GM19193 (cell line): ENCODE results near the gene CLIC5.

ENCODE experiments used
- POLR2A ChIP-seq: IDR thresholded peaks from 4 replicates; pipeline ENCODE4 v1.6.1; 2011; ENCODE audit not compliant: insufficient read depth, insufficient read length; ENCODE audit errors: extremely low read depth

Gene CLIC5

DNA sequence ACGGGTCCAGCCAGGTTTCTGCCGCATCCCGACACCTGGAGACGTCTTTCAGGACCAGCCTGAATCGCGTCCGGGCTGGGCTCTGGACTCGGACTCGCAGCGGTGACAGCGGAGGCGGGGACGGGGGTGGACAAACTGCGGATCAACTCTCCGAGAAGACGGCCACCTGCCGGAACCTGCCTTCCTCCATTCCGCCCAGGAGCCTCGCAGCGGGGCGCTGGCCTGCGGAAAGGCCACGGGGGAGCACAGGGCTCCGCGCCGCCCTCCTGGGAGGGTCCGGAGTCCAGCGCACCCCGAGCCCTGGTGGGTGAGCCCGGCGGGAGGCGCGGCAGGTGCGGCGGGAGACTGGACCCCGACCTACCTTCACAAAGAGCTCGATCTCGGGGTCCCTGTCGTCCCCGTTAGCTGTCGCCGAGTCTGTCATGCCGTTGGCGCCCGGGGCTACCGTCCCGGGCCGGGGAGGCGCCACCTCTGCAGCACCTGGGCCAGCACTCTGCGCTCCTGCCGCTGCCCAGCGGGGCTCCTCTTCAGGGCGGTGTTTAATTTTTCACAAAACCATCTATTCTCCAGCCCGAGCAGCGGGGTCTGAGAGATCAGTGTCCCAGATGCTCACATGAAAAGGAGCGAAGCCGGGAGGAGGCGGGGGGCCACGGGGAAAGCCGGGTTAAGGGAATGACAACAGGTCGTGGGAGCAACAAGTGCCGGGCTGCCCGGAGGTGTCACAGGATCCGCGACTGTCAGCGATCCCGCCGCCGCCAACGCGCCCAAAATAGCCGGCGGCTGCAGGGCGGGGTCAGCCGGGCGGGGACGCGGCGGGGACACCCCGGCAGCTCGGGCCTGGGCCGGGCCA is at the start of gene CLIC5:
CLIC5 (minus strand) TSS at position 742 of the 850 bp plus-strand sequence; CDS start at position 424, 318 bp downstream.
- no peak for TF ChIP-seq POLR2A

GRCh38 chr6:46062991-46063390 is 47.3 kb upstream of the CLIC5 start:
- TF ChIP-seq POLR2A = no peak

DNA sequence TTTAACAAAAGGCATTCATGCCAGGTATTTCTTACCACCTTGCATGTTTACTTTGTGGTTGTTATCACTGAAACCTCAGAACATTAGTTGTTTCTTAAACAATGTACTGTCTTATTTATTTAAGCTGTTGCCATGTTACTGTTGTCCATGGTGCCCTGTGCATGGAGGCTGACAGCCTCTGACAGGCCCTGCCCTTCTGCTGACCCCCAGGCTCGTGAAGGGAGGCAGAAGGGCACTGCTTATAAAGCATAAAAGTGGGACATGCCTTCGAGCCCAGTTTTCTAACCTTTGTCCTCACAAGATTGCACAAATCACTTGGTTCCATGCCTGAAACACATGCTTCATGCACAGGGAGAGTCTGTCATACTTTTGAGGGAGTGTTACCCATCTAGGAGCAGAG is 46.7 kb upstream of the CLIC5 start:
- no peak for TF ChIP-seq POLR2A

GRCh38 chr6:46061497-46061896 is 45.8 kb upstream of the CLIC5 start:
- TF ChIP-seq POLR2A = no peak

DNA sequence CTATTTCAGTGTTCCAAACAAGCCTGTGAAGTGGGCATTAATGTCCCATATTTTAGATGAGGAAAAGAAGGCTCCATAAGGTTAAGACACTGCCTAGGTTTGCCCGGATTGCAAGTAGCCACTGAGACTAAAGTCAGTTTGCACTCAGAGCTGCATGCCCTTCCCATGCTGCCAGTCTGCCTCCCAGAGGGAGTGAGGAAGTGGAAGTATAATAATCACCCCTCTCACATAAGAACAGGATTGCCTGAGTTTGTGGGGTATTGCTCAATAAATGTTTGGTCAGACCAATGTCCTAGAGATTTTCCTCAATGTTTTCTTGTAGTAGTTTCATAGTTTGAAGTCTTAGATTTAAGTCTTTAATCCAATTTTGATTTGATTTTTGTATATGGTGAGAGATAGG is 43.9 kb upstream of the CLIC5 start:
- TF ChIP-seq POLR2A = no peak

DNA sequence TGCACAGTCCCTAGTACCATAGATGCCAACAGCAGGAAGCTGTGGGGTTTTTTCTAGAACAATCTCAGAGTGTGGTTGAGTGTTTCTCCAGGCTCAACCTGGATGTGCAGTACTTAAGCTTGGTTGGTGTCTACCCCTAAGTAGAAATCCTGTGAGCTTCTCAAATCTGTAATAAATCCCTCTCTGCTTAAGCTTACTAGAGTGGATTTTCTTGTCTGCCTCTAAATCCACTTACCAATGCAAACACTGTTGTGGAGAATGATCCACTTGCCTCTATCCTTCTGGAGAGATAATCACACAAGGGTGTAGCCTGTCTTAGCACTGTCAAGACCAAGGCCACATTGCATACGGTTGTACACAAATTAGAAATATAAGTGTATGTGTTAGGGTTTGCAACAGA is 43.3 kb upstream of the CLIC5 start:
- TF ChIP-seq POLR2A = no peak

DNA sequence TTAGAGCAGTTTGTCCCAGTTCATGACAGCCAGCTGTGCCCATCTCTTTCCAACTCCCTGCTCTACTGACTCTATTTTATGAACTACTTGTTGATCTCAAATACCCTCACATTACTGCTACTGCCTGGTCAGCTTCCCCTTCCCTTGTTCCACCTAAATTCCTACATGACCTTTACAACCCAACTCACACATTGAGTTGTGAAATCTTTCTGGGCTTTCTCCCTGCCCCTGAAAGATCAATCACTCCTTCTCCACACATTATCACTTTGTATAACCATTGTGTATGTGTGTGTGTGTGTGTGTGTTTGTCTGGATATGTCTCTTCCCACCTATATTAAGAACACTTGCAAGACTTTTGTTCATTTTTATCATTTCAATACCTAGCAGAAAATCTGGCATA is 42.1 kb upstream of the CLIC5 start:
- TF ChIP-seq POLR2A = no peak

DNA sequence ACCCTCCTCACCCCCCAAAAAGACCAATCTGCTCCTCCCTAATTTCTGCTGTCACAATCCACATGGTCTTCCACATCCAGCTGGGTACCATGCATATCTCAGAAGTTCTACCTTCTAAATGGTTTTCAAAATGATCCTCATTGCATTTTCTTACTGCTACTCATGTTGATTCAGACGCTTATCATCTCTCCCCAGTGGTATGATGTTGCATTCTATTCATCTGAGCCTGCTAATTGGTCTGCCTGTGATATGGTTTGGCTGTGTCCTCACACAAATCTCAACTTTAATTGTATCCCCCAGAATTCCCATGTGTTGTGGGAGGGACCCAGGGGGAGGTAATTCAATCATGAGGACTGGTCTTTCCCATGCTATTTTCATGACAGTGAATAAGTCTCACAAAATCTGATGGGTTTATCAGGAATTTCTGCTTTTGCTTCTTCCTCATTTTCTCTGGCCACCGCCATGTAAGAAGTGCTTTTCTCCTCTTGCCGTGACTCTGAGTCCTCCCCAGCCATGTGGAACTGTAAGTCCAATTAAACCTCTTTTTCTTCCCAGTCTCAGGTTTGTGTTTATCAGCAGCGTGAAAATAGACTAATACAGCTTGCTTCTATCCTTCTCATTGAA is 41.4 kb upstream of the CLIC5 start:
- no peak for TF ChIP-seq POLR2A

GRCh38 chr6:46054516-46054915 is 38.9 kb upstream of the CLIC5 start:
- no peak for TF ChIP-seq POLR2A

GRCh38 chr6:46053039-46053933 is 37.6 kb upstream of the CLIC5 start:
- no peak for TF ChIP-seq POLR2A

- no peak for TF ChIP-seq POLR2A
These were observed 36.8 kb upstream of the CLIC5 start for GRCh38 chr6:46052479-46052878.

DNA sequence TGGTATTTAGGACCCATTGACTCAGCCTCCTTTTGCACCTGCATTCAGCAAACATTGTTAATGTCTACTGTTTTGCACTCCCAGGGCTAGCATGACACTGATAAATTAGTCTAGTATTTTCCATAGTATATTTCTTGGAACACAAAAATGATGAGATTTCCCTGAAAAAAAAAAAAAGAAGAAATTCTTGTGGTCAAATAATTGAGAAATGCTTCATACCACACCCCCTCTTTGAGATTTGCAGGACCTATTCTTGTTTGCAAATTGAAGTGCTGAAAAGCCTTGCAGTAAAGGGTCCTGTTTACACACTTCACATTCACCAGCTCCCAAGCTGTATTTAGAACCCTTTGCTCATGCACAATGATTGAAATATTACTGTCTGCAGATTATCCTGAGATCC is 36.3 kb upstream of the CLIC5 start:
- TF ChIP-seq POLR2A = no peak

- no peak for TF ChIP-seq POLR2A
These were observed 35.3 kb upstream of the CLIC5 start for GRCh38 chr6:46050845-46051405.

DNA sequence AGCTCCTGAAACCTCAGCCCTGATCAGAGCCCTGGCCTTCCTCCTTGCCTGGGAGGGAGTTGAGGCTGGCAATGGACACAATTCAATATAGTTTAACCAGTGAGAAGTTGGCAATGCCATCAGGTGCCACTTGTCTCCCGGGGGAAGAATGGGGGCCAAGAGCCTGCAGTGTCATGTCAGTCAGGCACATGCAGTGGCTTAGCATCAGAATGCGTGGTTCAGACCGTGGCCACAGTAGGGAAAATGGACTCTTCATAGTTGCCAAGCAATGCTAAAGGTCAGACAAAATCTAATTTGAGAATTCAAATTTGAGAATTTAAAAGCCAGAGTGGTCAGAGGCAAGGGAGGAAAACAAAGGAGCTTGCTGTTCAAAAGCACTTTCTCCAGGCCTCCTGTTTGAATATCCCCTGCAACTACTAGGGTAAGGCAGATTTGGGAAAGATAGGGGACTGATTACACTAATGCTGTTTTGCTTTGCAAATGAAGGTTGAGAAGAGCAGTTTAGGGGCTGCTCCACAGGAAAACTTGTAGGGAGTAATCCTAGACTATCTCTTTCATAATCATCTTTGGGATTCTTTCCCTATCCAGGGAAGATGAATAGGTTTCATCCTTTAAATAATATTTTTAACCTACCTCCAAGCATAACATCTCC is 33.1 kb upstream of the CLIC5 start:
- no peak for TF ChIP-seq POLR2A

DNA sequence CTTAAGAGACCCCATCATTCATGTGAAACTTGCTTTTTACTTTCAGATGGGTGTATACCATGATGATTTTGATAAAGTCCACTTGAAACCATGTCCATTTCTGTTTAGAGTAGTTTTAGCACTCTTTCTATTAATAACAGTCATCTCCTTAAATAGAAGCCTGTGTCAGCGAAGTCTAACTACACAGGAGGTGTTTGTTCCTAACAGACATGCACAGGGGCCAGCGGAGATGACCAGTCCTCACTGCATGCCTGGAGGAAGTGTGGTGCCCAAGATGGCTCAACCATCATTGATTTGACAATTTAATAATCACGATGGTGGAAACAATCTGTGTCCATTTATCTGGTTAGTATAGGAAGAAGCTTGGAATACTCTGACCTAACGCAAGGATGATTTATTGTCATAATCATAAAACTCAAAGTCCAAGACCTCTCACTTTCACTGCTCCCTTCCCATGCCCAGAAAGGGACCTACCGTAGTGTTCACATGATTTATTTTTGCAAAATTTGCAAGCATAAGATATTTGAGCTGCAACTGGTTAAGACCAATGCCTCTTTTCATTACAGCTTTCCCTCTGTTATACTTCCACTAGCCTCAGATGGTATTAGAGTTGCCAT is 31.0 kb upstream of the CLIC5 start:
- TF ChIP-seq POLR2A = no peak
